Stimulated activated CD8-positive, alpha-beta memory T cell treated with anti-CD3 and anti-CD28 coated beads, Interleukin-15, amount 100 ng/mL, for 1 hour (primary cell): ENCODE data around the gene NKAIN2.

Experiments
- DNase-seq: peaks from one replicate; pipeline ENCODE4 v3.0.0-alpha.2; 2020; ENCODE audit warnings: low read depth

Gene NKAIN2

DNA sequence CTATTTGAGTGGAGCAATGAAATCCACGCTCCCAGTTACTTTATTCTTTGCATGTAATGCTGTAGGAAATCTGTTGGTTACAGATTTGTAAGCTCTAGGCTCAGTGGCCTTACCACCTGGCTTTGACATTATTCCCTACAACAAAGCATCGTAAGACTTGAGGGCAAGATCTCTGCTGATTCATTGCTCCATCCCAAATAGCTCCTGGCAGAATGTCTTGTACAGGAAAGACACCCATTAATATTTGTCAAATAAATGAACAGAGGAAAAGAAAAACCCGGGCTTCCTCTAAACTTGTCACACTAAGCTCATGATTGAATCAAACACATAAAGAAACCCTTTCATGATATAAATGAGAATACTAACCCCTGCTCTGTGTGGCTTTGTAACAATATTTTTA lies 801.1 kb downstream of the NKAIN2 start:
- no peak for DNase-seq

DNA sequence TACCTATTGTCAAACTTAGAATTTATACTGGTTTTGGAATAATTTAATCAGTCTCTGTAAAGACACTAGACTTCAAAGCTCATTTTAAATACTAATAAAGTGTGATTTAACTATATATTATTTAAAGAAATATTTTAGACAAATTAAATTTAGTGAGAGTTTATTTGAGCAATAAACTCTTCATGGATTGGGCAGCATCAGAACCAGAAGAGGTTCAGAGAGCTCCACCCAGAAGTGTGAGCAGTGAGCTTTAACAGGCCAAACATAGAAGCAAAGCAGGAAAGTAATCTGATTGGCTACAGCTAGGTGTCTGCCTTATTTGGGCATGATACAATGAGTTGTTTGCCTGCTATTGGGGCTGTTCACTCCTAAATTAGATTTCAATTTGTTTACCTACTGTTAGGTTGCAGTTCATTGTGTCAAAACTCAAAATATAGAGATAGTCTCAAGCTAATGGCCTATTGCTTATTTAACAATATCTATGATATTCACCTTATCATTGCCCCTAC lies 803.5 kb downstream of the NKAIN2 start:
- no peak for DNase-seq

- DNase-seq, result no peak
Measured at GRCh38 chr6:124613031-124613430, 809.4 kb downstream of the NKAIN2 start.

DNA sequence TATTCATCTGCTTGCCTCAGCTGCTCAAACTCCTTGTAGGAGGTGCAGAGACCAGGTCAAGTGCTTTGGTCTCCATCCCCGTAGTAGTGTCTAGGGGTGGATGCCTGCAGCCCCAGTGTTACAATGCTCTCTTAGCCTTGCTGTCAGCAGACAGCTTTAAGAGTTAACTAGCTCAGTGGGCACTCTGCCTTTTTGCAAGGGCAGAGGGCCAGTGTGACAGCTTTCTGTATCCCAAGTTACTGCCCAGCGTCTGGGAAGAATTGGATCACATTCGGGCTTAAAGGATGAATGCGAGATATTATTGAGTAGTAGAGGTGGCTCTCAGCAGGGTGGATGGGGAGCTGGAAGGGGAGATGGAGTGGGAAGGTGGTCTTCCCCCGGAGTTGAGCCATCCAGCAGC lies 818.7 kb downstream of the NKAIN2 start:
- DNase-seq, result no peak

DNA sequence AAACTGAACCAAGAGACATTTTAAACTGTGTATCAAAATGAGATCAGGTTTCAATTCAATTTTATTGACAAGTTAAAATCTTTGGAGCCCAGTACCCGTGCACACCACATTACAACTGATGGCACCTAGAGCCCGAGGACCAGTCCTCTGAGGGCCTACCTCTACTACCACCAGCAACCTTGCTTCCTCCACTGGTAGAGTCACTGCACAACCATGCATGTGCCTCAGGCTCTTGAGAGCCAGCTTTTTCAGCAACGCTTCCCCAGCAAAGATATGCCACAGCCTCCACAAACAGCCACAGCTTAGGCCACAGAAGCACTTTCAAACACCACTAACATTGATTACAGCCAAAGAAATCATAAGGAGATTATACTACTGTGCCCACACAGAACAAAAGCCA lies 830.0 kb downstream of the NKAIN2 start:
- DNase-seq, result no peak

DNA sequence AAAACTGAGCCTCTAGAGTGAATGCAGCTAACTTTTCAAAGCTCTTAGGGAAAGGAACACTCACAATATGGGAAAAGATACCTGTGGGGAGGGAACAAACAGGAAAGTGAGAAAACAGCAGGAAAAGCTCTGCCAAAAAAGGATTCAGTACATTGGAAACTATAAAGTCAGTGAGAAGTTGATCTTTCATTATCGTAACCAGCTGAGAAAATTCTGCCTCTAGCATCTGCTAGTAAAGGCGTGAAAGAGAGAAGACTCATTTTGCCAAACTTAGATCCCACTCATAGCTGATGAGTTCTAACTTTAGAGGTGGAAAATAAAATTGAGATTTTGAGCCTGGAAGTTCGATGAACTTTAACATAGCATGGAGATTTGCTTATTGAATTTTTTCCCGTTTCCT lies 836.8 kb downstream of the NKAIN2 start:
- DNase-seq, result no peak

DNA sequence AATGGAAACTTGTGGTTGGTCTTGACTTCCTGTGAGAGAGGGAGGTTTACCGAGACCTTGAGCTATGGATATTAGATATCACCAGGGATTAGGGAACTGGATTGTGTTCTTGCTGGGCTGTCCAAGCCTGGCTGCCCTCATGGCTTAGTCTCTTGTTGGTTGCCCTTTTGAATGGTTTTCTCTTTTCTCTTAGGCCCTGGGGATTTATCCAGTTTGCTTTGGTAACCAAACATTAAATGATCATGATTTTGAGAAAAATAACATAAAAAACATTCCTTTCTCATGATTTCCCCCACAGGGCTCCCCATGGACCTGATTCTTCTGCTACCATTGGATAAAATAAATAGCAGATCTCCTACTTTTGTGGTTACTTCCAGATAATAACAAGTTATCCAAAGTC lies 852.2 kb downstream of the NKAIN2 start:
- DNase-seq, result no peak

DNA sequence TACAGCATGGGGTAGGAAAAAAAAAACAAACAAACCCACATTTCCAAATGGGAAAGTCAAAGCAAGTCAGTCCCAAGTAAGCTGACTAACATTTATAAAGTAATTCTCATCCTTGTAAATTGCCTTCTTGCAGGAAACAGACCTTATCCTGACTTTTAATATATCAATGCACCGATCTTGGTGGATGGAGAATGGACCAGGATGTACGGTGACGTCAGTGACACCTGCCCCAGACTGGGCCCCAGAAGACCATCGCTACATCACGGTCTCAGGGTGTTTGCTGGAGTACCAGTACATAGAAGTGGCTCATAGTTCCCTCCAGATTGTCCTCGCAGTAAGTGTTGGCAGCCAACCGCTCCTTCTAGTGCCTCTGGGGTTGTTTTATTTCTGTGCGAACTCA lies 854.4 kb downstream of the NKAIN2 start:
- no peak for DNase-seq

DNA sequence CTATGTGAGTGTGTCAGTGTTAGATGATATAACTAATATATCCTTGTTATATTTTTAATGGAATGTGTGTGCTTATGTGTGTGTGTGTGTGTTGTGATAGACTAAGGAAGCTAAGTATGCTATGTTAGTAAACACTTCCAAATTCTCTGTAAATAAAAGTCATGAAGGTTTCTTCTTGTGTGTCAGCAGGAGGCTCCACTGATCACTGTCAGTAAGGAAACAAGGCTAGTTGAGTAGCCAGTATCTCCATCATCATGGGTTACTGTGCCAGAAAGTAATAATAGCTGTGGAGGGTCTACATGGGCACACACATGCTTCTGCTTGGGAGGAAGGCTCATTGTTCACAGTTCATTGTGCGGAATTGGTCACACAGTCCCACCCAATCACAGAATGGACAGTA lies 855.8 kb downstream of the NKAIN2 start:
- no peak for DNase-seq

DNA sequence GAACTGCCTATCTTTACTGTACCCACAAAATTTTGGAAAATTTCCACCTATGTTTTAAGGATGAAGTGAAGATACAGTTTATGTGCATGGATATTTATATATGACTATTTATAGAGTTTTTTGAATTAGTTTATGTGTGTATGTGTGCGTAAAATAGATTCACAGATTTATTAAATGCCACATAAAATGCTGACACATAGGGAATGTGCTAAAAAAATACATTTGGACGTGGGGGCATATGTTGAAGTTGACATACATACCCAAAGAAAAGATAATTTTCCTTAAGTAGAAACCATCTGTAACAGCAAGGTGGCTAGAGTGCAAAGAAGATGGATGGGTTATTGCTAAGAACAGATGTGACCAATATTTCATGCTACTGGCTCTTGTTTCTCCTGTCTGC lies 856.5 kb downstream of the NKAIN2 start:
- DNase-seq, result no peak

- DNase-seq, result no peak
Measured at GRCh38 chr6:124661097-124661661, 857.5 kb downstream of the NKAIN2 start.

DNA sequence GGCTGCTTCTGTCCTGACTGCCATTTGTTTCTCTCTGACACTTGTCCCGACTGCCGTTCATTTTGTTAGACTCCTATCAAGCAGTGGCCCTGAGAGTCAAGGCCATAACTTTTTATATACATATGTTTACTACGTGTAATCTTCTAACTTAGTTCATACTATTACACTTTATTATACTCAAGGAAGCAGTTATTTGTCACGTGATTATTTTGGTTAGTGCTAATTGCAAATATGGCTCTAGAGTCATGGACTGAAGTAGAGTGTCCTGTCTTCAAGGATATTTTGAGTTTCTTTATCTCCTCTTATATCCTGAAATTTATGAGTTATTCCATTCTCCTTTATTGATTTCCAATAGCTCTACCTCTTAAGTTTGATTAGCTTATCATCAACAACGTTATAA lies 864.4 kb downstream of the NKAIN2 start:
- DNase-seq, result no peak

DNA sequence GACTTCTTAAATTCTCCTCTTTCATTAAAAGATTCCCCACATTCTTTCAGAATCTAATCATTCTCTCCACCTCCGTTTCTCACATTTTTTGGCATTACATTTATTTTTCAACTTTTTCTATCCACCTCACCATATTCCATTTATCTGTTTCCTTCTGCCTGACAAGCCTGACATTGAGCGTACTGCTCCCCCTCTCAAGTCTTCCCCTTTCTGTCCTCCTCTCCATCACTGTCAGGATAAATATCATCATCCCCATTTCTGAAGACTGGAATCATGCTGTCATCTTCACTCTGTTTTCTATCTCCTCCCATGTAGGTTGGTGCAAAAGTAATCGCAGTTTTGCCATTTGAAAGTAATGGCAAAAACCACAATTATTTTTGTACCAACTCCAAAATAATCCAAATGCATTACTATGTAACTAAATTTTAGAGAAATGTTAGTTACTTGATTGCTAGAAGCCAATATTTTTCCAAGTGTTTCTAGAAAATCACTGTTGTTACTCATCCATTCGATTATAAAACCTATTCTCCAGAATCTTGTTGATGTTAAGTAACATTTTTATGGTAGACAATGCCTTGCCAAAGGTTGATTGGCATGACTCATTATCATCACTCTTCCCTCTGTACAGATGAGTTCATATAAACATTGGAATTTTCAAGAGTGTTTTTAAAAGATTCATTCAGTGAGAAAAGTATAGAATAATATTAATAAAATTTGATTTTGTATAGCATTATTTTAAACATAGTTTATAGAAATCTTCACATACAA lies 866.2 kb downstream of the NKAIN2 start:
- DNase-seq, result no peak

GRCh38 chr6:124670801-124671200 lies 867.1 kb downstream of the NKAIN2 start:
- no peak for DNase-seq

DNA sequence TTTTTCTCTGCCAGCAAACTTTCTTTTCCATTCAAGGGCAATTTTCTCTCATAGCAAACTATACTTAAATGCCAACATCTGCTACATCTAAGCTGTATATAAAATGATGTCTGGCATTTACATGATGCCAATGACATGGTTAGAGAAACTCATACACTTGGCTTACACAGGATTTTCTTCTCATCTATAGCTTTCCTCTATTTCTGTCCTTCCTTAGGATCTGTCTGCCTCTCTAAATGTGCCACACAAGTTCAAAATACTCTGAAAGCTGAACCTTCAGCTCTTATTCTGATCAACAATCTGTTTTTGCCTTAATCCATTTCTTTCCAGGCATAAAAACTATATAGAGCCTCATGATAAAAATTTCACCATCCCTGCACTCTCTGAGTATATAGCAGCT lies 867.7 kb downstream of the NKAIN2 start:
- no peak for DNase-seq

- no peak for DNase-seq
Measured at GRCh38 chr6:124674042-124674441, 870.4 kb downstream of the NKAIN2 start.

DNA sequence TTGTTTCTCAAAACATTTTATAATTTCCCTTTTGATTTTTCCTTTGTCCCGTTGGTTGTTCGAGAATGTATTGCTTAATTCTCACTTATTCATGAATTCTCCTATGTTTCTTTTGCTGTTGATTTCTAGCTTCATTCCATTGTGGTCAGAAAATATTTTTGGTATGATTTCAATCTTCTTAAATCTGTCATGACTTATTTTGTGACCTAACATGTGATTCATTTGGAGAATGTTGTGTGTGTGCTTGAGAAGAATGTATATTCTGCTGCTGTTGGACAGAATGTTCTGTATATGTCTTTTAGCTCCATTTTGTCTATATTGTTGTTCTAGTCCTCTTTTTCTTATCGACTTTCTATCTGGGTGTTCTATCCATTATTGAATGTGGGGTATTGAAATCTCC lies 872.4 kb downstream of the NKAIN2 start:
- DNase-seq, result no peak

- DNase-seq, result no peak
Measured at GRCh38 chr6:124677874-124678273, 874.2 kb downstream of the NKAIN2 start.

- no peak for DNase-seq
Measured at GRCh38 chr6:124679387-124679786, 875.7 kb downstream of the NKAIN2 start.

- DNase-seq, result no peak
Measured at GRCh38 chr6:124682751-124683150, 879.1 kb downstream of the NKAIN2 start.

- no peak for DNase-seq
Measured at GRCh38 chr6:124683507-124683906, 879.8 kb downstream of the NKAIN2 start.

DNA sequence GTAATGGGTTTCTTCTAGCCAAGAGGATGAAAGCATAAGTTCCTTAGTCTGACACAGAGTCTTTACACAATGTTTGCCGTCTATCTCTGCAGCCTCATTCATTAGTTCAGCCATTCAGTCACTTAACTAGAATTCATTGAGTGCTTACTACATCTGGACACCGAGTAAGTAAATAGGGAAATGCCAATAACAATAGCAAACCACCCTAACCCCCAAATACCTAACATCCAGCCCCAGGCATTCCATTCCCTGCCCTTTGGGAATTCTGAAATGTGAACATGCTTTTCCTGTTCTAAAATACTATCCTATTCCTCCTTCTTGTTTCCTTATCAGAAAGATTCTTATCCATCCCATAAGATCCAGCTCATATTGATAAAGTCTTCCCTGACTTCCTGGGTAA lies 881.0 kb downstream of the NKAIN2 start:
- DNase-seq, result no peak

DNA sequence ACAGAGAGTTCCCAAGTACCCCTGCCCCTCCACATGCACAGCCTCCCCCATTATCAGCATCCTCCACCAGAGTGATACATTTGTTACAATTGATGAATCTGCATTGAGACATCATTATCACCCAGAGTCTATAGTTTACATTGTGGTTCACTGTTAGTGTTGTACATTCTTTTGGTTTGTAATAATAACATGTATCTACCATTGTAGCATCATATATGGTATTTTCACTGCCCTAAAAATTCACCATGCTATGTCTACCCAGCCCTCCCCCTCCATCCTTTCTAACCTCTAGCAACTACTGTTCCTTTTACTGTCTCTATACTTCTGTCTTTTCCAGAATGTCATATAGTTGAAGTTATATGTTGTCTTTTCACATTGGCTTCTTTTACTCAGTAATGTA lies 884.7 kb downstream of the NKAIN2 start:
- DNase-seq, result no peak

DNA sequence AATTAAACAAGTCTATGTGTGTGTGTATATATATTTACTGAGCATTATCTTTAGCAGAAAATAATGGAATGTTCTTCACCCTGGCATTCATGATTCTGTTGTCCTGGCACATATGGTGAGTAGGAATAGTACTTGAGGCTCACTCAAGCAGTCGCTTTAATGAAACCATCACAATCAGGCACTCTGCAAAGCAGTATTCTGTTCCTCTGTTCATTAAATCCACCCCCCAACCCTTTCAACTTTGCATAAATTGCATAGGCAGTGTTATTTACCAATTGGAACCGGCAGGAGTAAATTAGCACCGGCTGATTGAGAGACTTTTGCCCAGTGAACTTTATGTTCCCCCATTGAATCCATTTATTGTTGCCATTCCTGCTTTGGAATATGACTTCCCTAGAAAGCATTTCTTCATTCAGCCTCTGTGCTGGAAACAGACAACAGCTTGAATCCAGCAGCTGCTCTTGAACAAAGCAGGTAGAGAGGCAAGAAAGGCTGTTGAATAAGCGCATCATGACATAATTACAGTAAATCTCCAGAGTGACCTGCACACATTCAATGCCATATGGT lies 890.6 kb downstream of the NKAIN2 start:
- DNase-seq, result no peak
